ENCODE data around the gene INPP5D. TPM values are rescaled to one million over a fixed set of nuclear protein-coding genes. Genes with fewer than 3 reads are reported as not detected.
"Not testable (repeated sequence)": the region's sequence is repeated elsewhere in the genome, so short reads cannot be mapped to it uniquely, and the experiment has no call there.

INPP5D gene
- total RNA-seq, 1 donor from 2014 or later: 43.6 TPM

- H3K27ac Mint-ChIP-seq; H3K4me1 Mint-ChIP-seq; intact Hi-C loops (cut with micrococcal nuclease); H3K27me3 Mint-ChIP-seq; DNase-seq; H3K9me3 Mint-ChIP-seq; H3K4me3 Mint-ChIP-seq: not testable (repeated sequence)
- peaks cover 61% of the 10 kb centered on the region for H3K36me3 Mint-ChIP-seq (ENCODE audit: low read depth)
Observed at GRCh38 chr2:233156461-233156860, 96.3 kb downstream of the INPP5D start.

DNA sequence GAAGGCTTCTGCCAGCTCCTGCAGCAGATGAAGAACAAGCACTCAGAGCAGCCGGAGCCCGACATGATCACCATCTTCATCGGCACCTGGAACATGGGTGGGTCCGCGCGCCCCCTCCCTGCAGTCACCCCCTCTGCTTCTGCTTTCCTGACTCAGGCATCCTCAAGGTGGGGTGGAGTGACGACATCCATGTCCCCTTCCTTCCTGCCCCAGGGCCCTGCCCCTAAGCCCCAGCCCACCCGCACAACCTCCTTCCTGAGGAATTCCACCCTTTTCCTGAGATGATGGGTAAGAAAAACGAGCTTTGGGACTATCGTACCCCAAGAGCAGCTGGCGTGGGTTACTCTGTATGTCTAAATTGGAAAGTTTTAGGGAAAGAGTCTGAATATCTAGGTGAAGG, 101.6 kb downstream of the INPP5D start:
- H3K36me3 Mint-ChIP-seq (ENCODE audit: low read depth): peaks cover 41% of the 10 kb centered on the region

GRCh38 chr2:233162770-233163169, 102.6 kb downstream of the INPP5D start:
- intact Hi-C loops (cut with micrococcal nuclease): no loop called here
- no peaks in the 10 kb centered on the region for H3K27me3 Mint-ChIP-seq
- H3K27ac Mint-ChIP-seq: no peak overlapping the region
- DNase-seq: no peak
- peaks cover 37% of the 10 kb centered on the region for H3K36me3 Mint-ChIP-seq (ENCODE audit: low read depth)
- H3K9me3 Mint-ChIP-seq: no peaks in the 10 kb centered on the region
- no peak overlapping the region for H3K4me3 Mint-ChIP-seq
- no peaks in the 10 kb centered on the region for H3K4me1 Mint-ChIP-seq

More for the DNA sequence above, 101.6 kb downstream of the INPP5D start:
- H3K27ac Mint-ChIP-seq: no peak overlapping the region
- intact Hi-C loops (cut with micrococcal nuclease): no loop called here
- H3K9me3 Mint-ChIP-seq: no peaks in the 10 kb centered on the region
- H3K4me1 Mint-ChIP-seq: no peaks in the 10 kb centered on the region
- no peaks in the 10 kb centered on the region for H3K27me3 Mint-ChIP-seq
- no peak for DNase-seq
- H3K4me3 Mint-ChIP-seq: no peak overlapping the region

DNA sequence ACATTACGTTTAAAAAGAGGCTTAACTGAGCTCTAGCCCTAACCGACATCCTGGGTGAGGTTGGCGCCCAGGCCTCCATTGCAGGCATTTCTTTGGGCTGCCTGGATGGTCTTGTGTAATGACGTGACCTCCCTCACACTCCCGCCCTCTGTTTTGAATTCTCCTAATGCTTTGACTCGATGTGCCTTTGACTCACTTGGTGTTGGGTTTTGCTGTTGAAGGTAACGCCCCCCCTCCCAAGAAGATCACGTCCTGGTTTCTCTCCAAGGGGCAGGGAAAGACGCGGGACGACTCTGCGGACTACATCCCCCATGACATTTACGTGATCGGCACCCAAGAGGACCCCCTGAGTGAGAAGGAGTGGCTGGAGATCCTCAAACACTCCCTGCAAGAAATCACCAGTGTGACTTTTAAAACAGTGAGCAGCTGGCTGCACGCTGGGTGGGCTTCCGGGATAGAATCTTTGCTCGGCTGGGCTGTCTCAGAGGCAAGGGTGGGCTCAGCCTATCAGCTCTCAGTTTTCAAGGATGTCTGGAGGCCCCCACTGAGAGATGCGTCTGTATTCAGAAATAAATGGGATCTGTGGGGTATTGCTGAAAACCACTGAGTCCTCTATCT, 103.5 kb downstream of the INPP5D start:
- H3K36me3 Mint-ChIP-seq (ENCODE audit: low read depth): peaks cover 30% of the 10 kb centered on the region
- H3K9me3 Mint-ChIP-seq: no peaks in the 10 kb centered on the region
- intact Hi-C loops (cut with micrococcal nuclease): no loop called here
- H3K4me3 Mint-ChIP-seq: no peak overlapping the region
- no peak for DNase-seq
- H3K4me1 Mint-ChIP-seq: no peaks in the 10 kb centered on the region
- H3K27ac Mint-ChIP-seq: no peak overlapping the region
- no peaks in the 10 kb centered on the region for H3K27me3 Mint-ChIP-seq

GRCh38 chr2:233164128-233164635, 104.0 kb downstream of the INPP5D start:
- intact Hi-C loops (cut with micrococcal nuclease): no loop called here
- Mint-ChIP-seq H3K27me3 (no peaks in the 10 kb centered on the region), H3K4me3 (no peak overlapping the region)

DNA sequence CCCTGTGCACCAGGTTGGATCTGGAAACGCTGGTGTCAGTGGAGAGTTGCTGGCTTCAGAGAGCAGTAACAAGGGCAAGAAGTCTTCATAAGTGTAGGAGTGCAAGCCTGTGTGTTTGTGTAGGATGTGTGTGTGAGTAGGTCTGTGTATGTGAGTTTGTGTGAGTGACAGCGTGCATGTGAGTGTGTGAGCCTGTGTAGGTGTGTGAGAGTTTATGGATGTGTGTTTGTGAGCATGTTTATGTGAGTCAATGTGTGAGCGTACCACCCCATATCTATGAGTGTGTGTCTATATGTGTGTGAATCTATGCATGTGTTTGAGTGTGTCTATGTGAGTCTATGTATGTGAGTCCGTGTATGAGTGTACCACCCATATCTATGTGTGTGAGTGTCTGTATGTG, 104.8 kb downstream of the INPP5D start:
- Mint-ChIP-seq H3K27ac (no peak overlapping the region), H3K36me3 (ENCODE audit: low read depth) (peaks cover 28% of the 10 kb centered on the region), H3K27me3 (no peaks in the 10 kb centered on the region), H3K4me1 (no peaks in the 10 kb centered on the region), H3K4me3 (no peak overlapping the region), H3K9me3 (no peaks in the 10 kb centered on the region)
- DNase-seq: no peak
- intact Hi-C loops (cut with micrococcal nuclease): no loop called here

More at GRCh38 chr2:233164128-233164635, 104.0 kb downstream of the INPP5D start:
- Mint-ChIP-seq H3K9me3 (no peaks in the 10 kb centered on the region), H3K36me3 (ENCODE audit: low read depth) (peaks cover 28% of the 10 kb centered on the region), H3K27ac (no peak overlapping the region), H3K4me1 (no peaks in the 10 kb centered on the region)
- DNase-seq: no peak

DNA sequence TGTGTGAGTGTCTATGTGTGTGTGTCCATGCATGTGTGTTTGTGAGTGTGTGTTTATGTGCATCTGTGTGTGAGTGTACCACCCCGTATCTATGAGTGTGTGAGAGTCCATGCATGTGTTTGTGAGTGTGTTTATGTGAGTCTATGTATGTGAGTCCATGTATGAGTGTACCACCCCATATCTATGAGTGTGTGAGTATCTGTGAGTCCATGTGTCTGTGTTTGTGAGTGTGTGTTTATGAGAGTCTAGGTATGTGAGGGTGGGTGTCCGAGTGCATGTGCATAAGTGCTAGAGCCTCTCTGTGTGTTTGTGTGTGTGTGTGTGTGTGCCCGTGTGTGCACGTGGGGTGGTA, 105.4 kb downstream of the INPP5D start:
- Mint-ChIP-seq H3K36me3 (ENCODE audit: low read depth) (peaks cover 31% of the 10 kb centered on the region), H3K9me3 (no peaks in the 10 kb centered on the region), H3K4me3 (no peak overlapping the region), H3K4me1 (no peaks in the 10 kb centered on the region), H3K27ac (no peak overlapping the region), H3K27me3 (no peaks in the 10 kb centered on the region)
- no peak for DNase-seq
- intact Hi-C loops (cut with micrococcal nuclease): no loop called here

GRCh38 chr2:233165895-233166661, 105.9 kb downstream of the INPP5D start:
- no peaks in the 10 kb centered on the region for H3K9me3 Mint-ChIP-seq
- peak; percentile 62 for DNase-seq
- peaks cover 34% of the 10 kb centered on the region for H3K36me3 Mint-ChIP-seq (ENCODE audit: low read depth)
- no peaks in the 10 kb centered on the region for H3K4me1 Mint-ChIP-seq
- intact Hi-C loops (cut with micrococcal nuclease): no loop called here
- no peak overlapping the region for H3K27ac Mint-ChIP-seq
- H3K27me3 Mint-ChIP-seq: no peaks in the 10 kb centered on the region
- no peak overlapping the region for H3K4me3 Mint-ChIP-seq

- intact Hi-C loops (cut with micrococcal nuclease): no loop called here
- Mint-ChIP-seq H3K9me3 (no peaks in the 10 kb centered on the region), H3K27ac (no peak overlapping the region), H3K36me3 (ENCODE audit: low read depth) (peaks cover 44% of the 10 kb centered on the region), H3K27me3 (no peaks in the 10 kb centered on the region), H3K4me3 (no peak overlapping the region), H3K4me1 (no peaks in the 10 kb centered on the region)
- DNase-seq: no peak
Observed at GRCh38 chr2:233168445-233168844, 108.3 kb downstream of the INPP5D start.

- Mint-ChIP-seq H3K27ac (peak overlapping the region; percentile 9), H3K4me3 (no peak overlapping the region), H3K4me1 (no peaks in the 10 kb centered on the region), H3K36me3 (ENCODE audit: low read depth) (peaks cover 40% of the 10 kb centered on the region), H3K9me3 (no peaks in the 10 kb centered on the region), H3K27me3 (no peaks in the 10 kb centered on the region)
- DNase-seq: no peak
- intact Hi-C loops (cut with micrococcal nuclease): no loop called here
Observed at GRCh38 chr2:233168919-233169318, 108.8 kb downstream of the INPP5D start.

DNA sequence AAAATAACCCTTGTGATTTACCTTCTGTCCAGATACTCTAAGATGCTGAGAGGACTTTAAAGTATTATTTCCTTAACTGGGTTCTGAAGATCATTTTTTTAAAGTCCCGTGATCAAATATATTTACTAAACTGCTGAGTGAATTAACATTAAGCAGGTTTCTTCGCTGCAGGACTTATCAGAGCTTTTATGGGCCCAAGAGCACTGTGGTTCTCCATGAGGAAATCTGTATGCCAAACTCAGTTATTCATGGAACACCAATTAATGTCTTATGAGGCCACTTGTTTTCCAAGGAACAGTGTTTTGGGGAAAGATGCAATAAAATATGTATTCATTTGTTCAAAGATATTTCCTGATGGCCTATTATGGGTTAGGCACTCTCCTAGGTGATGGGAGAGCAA, 111.2 kb downstream of the INPP5D start:
- H3K4me3 Mint-ChIP-seq: no peak overlapping the region
- no peak for DNase-seq
- H3K27me3 Mint-ChIP-seq: no peaks in the 10 kb centered on the region
- H3K4me1 Mint-ChIP-seq: peaks cover 4% of the 10 kb centered on the region
- peaks cover 6% of the 10 kb centered on the region for H3K9me3 Mint-ChIP-seq
- H3K36me3 Mint-ChIP-seq (ENCODE audit: low read depth): peaks cover 45% of the 10 kb centered on the region
- H3K27ac Mint-ChIP-seq: no peak overlapping the region
- intact Hi-C loops (cut with micrococcal nuclease): no loop called here

DNA sequence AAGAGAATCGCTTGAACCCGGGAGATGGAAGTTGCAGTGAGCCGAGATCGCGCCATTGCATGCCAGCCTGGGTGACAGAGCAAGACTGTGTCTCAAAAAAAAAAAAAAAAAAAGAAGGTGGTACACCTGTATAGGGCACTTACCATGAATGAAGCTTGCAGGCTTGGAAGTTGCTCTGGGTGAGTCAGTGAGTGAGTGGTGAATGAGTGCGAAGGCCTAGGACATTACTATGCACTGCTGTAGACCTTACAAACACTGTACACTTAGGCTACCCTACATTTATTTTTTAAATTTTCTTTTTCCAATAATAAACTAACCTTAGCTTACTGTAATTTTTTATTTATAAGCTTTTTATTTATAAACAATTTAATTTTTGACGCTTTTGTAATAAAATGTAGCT, 113.0 kb downstream of the INPP5D start:
- Mint-ChIP-seq H3K4me1 (peaks cover 4% of the 10 kb centered on the region), H3K36me3 (ENCODE audit: low read depth) (peaks cover 54% of the 10 kb centered on the region), H3K9me3 (peaks cover 6% of the 10 kb centered on the region), H3K27ac (no peak overlapping the region), H3K4me3 (no peak overlapping the region), H3K27me3 (no peaks in the 10 kb centered on the region)
- no peak for DNase-seq
- intact Hi-C loops (cut with micrococcal nuclease): no loop called here

GRCh38 chr2:233174137-233174536, 114.0 kb downstream of the INPP5D start:
- H3K4me1 Mint-ChIP-seq: peaks cover 4% of the 10 kb centered on the region
- peaks cover 57% of the 10 kb centered on the region for H3K36me3 Mint-ChIP-seq (ENCODE audit: low read depth)
- no peaks in the 10 kb centered on the region for H3K27me3 Mint-ChIP-seq
- peaks cover 6% of the 10 kb centered on the region for H3K9me3 Mint-ChIP-seq
- intact Hi-C loops (cut with micrococcal nuclease): no loop called here
- DNase-seq: no peak
- no peak overlapping the region for H3K4me3 Mint-ChIP-seq
- H3K27ac Mint-ChIP-seq: no peak overlapping the region

DNA sequence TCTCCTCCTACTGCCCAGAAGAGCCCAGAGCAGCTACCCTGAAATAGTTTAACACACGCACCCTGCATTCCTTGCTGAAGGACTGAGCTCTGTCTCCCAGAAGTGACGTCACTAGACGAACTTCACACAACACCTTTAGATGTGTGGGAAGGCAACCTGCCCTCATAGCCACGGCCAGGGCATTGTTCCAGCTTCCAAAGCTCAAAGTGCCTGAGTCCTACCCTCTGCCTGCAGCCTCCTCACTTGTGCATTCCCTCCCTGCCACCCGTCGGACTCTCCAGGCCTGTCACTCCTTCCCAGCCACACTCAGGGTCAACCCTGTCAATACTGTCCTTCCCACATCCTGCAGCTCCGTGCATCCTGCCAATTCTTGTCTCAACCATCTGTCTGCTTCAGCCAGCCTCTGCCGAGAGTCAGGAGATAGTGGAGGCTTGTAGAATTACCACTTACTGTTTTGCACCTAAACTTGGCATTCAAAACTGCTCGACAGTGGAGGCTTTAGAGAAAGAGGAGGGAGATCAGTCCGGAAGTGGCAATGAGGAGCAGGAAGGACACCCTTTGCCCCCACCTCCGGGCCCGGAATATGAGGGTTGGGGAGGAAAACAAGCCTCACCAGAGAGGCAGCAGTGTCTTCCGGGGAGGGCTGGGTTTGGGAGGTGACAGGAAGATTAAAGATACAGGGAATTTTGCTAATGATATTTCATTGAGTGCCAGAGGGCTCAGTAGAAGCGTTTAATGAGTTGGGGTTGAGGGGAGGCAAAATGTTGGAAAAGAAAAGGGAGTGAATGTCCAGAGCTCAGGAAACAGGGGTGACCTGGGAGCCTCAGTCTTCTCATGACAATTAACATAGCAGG, 119.1 kb downstream of the INPP5D start:
- Mint-ChIP-seq H3K27ac (no peak overlapping the region), H3K4me3 (no peak overlapping the region), H3K9me3 (peaks cover 6% of the 10 kb centered on the region), H3K27me3 (no peaks in the 10 kb centered on the region), H3K36me3 (ENCODE audit: low read depth) (peaks cover 61% of the 10 kb centered on the region), H3K4me1 (peaks cover 4% of the 10 kb centered on the region)
- intact Hi-C loops (cut with micrococcal nuclease): no loop called here
- no peak for DNase-seq
